Stimulated activated CD4-positive, alpha-beta T cell treated with anti-CD3 and anti-CD28 coated beads, Interleukin-2, amount 100 ng/mL, for 48 hours (primary cell): Measurements from ENCODE around the gene GPR34.
"Not testable (repeated sequence)": the region's sequence is repeated elsewhere in the genome, so short reads cannot be mapped to it uniquely, and the experiment has no call there.

Source experiments
- DNase-seq, 2 donors: peaks; one replicate each; pipeline ENCODE4 v3.0.0-alpha.2; 2020

GPR34 gene

GRCh38 chrX:41695426-41695825 is 6.7 kb downstream of the GPR34 start:
- no peak for DNase-seq

GRCh38 chrX:41703574-41704029 is 14.8 kb downstream of the GPR34 start:
- DNase-seq = no peak

DNA sequence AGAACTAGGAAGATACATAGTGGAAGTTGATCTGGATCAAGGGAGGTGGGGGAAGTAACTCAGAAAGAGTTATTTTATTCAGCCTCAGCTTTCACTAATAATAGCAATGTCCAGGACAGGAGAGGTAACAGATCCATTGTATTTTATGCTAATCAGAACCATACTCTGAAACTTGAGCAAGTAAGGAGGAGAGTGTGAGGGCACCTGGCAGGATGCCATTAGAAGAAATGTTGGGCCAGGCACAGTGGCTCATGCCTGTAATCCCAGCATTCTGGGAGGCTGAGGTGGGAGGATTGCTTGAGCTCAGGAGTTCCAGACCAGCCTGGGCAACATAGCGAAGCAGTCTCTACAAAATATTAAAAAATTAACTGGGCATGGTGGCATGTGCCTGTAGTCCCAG is 16.3 kb downstream of the GPR34 start:
- no peak for DNase-seq

DNA sequence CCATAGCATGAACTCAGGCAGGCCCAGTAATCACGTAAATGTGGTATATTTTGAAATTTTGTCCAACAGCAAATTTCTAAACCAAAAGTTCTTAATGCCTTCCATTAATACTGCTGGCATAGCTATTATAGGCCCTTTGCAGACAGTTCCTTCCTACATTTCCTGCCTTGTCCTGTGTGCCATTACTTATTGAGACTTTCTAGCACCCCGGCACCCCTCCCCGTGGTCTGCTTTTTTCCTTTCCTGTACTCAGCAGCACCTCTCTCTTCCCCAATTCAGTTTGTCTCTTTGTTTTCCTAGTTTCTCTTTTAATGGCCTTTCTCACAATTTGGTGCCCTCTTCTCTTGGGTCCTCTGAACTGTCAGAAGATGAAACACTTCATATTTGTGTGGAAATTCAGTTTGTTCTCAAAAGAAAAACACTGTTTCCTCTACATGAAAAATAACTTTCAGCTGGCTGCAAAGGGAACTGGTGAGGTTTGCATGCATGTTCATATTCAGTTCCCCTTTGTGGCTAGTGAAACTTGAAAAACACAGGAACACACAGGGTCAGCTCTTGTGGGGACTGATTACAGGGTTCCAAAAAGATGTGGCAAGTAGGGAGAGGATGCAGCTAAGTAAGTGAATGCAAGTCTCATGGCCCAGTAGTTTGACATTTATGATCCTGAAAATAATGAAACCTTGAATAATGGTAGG is 17.1 kb downstream of the GPR34 start:
- no peak for DNase-seq

GRCh38 chrX:41707218-41707617 is 18.4 kb downstream of the GPR34 start:
- no peak for DNase-seq

DNA sequence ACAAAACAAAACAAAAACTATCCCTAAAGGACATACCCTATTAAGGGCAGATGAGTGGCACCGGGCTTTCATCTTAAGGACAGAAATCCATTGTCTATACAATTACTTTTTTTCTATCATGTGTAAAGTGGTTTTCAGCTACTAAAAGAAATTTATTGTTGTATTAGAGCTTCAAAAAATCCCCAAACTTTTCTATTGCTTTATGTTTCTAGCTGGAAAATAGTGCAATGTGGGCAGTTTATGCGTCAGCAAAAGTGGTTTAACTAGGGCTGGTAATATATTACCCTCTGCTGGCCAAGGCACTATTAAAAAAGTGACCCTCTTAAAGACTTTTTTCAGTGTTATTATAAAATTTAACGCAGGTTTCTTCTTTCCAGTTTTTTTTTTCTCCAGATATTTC is 19.7 kb downstream of the GPR34 start:
- DNase-seq = no peak

DNA sequence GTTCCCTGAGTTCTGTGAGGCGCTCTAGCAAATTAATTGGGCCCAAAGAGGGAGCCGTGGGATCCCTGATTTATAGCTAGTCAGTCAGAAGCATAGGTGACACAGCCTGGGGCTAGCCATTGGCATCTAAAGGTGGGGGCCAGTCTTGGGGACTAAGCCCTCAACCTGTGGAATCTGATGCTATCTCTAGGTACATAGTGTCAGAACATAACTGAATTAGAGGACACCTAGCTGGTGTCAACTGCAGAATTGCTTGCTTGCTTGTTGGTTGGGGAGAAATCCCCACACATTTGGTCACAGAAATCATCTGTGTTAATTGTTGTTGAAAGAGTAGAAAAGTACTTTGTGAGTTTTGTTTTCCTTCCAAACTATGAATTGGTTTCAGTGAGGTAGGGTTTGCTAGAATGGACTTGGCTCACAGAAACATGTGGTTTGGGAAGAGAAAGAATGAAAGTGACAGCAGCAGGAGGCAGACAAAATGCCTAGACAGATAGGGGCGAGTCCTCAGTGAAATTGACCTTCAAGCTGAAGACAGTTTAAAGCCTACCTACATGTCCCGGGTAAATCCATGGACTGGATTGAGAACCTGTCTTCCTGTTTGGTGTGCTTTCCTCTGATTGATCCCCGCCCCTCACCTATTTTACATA is 22.4 kb downstream of the GPR34 start:
- no peak for DNase-seq

DNA sequence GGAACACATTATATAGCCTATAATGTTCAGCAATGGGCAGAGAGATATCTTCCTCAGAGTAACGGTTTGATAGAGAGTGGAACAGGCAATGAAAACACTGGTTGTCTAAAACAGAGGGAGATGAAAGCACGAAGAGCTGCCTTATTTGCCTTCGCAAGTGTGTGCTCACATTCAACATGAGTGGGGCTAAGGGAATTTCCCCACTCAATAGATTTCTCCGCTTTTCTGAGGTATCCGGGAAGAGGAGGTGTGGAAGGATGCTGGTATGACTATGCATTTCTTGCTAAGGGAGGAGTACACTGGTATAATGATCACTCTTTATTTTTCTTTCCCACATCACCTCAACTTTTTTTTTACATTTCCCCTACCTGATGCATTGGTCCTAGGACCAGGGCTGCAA is 27.4 kb downstream of the GPR34 start:
- DNase-seq = no peak

GRCh38 chrX:41716767-41717473 is 28.1 kb downstream of the GPR34 start:
- no peak for DNase-seq

- no peak for DNase-seq
Observed at GRCh38 chrX:41718481-41719235, 29.9 kb downstream of the GPR34 start.

- not testable (repeated sequence) for DNase-seq
Observed at GRCh38 chrX:41719610-41720009, 30.8 kb downstream of the GPR34 start.

GRCh38 chrX:41720125-41720779 is 31.5 kb downstream of the GPR34 start:
- peak in 1 of 2 donors; percentile 18 for DNase-seq

DNA sequence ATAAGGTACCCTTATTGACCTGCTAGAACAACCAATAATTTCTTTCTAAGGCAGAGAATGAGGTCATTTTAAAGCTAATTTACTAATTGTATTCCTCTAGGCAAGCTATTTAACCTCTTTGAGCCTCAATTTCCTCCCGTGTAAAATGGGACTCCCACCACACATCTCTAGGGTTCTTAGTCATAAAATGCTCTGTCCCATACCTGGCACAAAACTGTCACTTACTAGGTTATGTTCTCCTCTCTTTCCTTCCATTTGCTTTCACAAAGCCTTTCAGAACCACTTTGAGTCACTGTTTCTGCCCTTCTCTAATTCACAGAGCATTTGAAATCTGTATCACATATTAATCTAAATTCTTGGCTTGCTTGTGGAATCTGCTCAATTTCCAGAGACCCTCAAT is 32.8 kb downstream of the GPR34 start:
- no peak for DNase-seq

GRCh38 chrX:41722214-41722613 is 33.4 kb downstream of the GPR34 start:
- no peak for DNase-seq

- DNase-seq = no peak
Observed at GRCh38 chrX:41722816-41723618, 34.2 kb downstream of the GPR34 start.

GRCh38 chrX:41723826-41724225 is 35.1 kb downstream of the GPR34 start, which contains the start of gene GPR82:
Gene GPR82 (plus strand): TSS chrX:41724181. CDS start chrX:41727027, 2,846 bp downstream.
- no peak for DNase-seq

GRCh38 chrX:41728125-41728524 is 39.4 kb downstream of the GPR34 start:
- DNase-seq = no peak

DNA sequence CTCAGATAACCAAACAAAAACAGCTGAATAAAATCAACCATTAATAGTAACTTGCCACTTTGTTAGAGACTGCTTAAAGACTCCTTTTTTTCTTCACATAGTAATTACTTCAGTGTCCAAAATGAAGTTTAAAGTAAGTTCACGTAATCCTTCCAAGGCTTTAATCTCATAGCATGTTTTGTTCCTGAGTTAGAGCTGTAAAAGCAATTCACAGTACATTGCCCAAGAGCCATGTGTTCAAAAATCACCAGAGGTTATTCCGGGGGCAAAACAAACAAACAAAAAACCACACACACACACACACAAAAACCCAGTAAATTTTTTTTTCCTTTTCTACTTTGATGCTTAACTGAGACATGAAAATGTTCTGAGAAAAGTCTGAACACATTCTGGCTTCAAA is 41.3 kb downstream of the GPR34 start:
- no peak for DNase-seq

DNA sequence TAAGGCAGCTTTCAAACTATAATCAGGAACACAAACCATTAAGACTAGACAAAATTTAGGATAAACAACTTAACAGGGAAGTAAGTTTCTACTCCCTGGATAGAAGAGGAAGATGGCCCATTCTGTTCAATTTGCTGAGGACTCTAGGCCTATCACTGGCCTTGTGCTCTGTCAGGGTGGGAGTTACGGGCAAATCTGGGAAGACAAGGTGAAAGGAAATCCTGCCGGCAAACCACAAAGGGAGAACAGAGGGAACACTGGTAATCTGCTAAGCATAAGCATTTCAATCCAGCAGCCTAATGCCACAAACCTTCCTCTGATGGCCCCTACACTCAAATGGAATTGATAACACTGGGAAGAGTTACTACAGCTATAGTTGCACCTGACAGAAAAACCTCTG is 43.5 kb downstream of the GPR34 start:
- no peak for DNase-seq

DNA sequence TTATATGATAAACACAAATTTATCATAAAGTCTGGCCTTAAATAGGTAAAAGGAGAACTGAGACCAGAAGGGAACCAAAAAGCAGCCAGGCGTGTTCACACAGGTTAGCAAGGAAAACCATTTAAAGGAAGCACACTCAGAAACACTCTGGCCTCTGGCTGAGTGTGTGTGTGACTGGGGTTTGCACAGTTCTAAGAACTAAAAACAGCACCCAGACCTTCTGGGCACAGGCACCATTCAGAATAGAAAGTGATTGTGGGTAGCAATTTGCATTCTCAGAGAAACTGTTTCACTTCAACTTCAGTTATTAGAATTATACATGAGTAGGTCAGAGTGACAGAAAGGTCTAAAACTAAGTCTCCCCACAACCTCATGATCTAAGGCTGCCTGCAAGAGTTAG is 45.2 kb downstream of the GPR34 start:
- no peak for DNase-seq

- no peak for DNase-seq
Observed at GRCh38 chrX:41734530-41734929, 45.8 kb downstream of the GPR34 start.

DNA sequence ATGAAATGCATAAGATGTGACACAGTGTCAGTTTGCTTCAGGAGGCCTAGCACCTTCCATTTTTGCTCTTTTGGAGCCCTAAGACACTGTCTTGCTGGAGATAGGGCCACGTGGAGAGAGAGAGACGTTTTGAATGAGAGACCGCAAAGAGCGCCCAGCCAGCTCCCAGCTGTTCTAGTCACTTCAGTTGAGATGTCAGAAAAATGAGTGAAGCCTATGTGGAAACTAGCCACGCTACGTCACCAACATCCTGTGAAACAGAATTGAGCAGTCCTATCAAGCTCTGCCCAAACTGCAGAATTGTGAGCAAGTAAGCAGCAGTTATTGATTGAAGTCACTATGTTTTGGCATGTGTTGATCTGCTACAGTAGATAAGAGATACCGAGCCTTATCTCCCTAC is 48.3 kb downstream of the GPR34 start:
- DNase-seq = peak in 1 of 2 donors; percentile 7
